IPS-15b (cell line): ENCODE results near the gene MRI1.

Experiments used
- H3K27me3 ChIP-seq: one replicate; pipeline ENCODE4 v1.6.1; 2013; ENCODE audit warnings: low read length; ENCODE audit not compliant: control insufficient read depth, insufficient read depth
- H3K36me3 ChIP-seq: one replicate; pipeline ENCODE4 v1.6.1; 2013; ENCODE audit warnings: low read length; ENCODE audit not compliant: control insufficient read depth, insufficient read depth
- H3K4me1 ChIP-seq: one replicate; pipeline ENCODE4 v1.6.1; 2013; ENCODE audit warnings: mild to moderate bottlenecking, low read length; ENCODE audit not compliant: control insufficient read depth, insufficient read depth
- H3K4me3 ChIP-seq: one replicate; pipeline ENCODE4 v1.5.1; 2013; ENCODE audit warnings: low read depth, low read length
- H3K9ac ChIP-seq: one replicate; pipeline ENCODE4 v1.6.1; 2013; ENCODE audit warnings: low read depth, mild to moderate bottlenecking, low read length
- H3K9me3 ChIP-seq: one replicate; pipeline ENCODE4 v1.6.1; 2013; ENCODE audit warnings: mild to moderate bottlenecking, low read length; ENCODE audit not compliant: control insufficient read depth, insufficient read depth

Gene MRI1

DNA sequence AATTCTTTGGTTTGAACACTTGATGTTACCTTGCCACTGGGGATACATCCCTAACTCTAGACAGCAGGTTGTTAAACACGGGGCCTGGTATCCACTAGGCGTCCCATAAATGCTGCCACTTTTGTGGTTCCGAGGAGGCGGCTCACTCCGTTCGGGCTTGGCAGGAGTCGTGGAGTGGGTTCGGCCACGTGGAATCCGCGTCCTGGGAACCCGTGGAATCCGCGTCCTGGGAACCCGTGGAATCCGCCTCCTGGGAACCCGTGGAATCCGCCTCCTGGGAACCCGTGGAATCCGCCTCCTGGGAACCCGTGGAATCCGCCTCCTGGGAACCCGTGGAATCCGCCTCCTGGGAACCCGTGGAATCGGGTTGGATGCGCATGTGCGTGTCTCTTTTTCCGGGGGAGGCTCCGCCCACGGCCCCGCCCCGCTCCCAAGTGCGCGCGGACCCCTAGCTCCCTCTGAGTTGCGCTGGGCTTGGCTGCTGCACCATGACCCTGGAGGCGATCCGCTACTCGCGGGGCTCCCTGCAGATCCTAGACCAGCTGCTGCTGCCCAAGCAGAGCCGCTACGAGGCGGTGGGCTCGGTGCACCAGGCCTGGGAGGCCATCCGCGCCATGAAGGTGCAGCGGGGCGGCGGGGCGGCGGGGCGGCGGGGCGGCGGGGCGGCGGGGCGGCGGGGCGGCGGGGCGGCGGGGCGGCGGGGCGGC lies at the start of gene MRI1:
MRI1 (plus strand) TSS at position 422 of the 707 bp plus-strand sequence; CDS start at position 489, 67 bp downstream.
- Histone ChIP-seq H3K9ac (no peak within 1 kb of the TSS), H3K4me3 (peak within 1 kb of the TSS; percentile 63), H3K36me3 (peaks cover 15% of the 10 kb centered on the region), H3K27me3 (no peaks in the 10 kb centered on the region), H3K9me3 (no peaks in the 10 kb centered on the region), H3K4me1 (no peaks in the 10 kb centered on the region)

DNA sequence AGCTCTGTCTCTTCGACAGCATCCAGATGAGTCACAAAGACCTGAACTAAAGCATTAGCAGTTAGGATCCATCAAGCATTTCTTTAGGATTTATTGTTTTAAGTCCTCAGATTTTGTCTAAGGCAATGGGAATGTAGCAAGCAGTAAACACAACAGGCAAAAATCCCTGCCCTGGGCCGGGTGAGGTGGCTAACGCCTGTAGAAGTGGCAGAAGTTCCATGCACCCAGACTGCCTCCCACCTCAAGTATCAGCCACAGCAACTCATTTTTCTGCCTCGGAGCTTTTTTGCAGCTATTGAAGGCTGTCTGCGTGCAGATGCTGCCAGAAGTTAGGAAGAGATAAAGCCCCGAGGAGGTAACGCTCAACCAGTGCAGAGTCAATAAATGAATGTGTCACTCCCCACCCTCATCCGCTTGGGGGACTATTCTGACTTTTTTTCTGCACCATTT lies 47.1 kb upstream of the MRI1 start:
- Histone ChIP-seq H3K9ac (no peak overlapping the region), H3K9me3 (no peaks in the 10 kb centered on the region), H3K36me3 (no peaks in the 10 kb centered on the region), H3K4me3 (no peak overlapping the region), H3K27me3 (no peaks in the 10 kb centered on the region), H3K4me1 (no peaks in the 10 kb centered on the region)

DNA sequence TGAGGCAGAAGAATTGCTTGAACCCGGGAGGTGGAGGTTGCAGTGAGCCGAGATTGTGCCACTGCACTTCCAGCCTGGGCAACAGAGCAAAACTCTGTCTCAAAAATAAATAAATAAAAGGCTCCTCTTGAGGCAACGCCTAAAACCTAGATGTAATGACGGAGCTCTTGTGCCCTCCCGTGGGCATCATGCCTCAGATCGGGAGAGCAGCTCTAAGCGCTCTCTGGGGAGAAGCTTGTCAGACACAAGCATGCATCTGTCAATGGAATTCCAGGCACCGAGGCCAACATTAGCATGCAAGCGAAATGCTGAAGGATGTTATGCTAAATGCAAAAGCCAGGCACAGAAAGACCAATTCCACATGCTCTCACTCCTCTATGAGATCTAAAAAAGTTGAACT lies 45.6 kb upstream of the MRI1 start:
- no peaks in the 10 kb centered on the region for H3K9me3 ChIP-seq
- no peak overlapping the region for H3K9ac ChIP-seq
- H3K4me3 ChIP-seq: no peak overlapping the region
- H3K4me1 ChIP-seq: no peaks in the 10 kb centered on the region
- no peaks in the 10 kb centered on the region for H3K36me3 ChIP-seq
- H3K27me3 ChIP-seq: no peaks in the 10 kb centered on the region

DNA sequence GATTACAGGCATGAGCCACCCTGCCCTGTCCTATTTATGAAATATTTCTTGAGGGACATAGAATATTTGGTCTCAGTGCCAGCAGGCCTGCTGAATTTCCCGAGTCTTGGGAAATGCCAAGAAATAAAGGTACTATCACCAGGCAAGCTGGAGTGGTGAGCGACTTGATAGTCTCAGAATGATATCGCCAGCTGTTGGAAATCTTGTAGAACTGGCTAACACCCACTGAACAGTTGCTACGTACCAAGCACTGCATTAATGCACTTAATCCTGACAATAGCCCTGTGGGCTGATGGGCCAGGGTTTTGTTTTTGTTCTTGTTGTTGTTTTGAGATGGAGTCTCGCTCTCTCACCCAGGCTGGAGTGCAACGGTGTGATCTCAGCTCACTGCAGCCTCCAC lies 42.2 kb upstream of the MRI1 start:
- Histone ChIP-seq H3K9ac (no peak overlapping the region), H3K4me1 (no peaks in the 10 kb centered on the region), H3K36me3 (no peaks in the 10 kb centered on the region), H3K27me3 (no peaks in the 10 kb centered on the region), H3K4me3 (no peak overlapping the region), H3K9me3 (no peaks in the 10 kb centered on the region)

DNA sequence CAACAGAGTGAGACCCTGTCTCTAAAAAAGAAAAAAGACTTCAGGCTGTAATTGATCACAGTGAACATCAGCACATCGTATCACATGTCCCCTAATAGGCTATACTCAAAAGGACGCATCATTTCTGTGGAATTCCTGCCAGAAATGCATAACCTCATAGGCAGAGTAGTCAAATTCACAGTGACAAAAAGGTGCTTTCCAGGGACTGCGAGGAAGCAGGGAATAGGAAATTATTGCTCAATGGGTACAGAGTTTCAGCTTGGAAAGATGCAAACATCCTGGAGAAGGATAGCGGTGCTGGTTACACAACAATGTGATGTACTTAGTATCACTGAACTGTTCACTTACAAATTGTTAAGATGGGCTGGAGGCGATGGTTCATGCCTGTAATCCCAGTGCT lies 41.1 kb upstream of the MRI1 start:
- Histone ChIP-seq H3K9ac (no peak overlapping the region), H3K4me3 (no peak overlapping the region), H3K36me3 (no peaks in the 10 kb centered on the region), H3K27me3 (no peaks in the 10 kb centered on the region), H3K4me1 (no peaks in the 10 kb centered on the region), H3K9me3 (no peaks in the 10 kb centered on the region)

DNA sequence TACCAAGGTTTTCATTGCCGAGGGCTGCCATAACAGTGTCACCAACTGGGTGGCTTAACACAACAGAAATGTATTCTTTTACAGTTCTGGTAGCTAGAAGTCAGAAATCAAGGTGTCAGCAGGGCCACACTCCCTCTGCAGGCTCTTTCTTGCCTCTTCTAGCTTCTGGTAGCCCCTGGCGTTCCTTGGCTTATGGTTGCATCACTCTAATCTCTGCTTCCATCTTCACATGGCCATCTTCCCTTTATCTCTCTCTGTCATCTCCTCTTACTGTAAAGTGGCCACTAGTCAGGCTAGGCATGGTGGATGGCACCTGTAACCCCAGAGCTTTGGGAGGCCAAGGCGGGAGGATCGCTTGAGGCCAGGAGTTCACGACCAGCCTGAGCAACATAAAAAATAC lies 38.0 kb upstream of the MRI1 start:
- Histone ChIP-seq H3K9me3 (no peaks in the 10 kb centered on the region), H3K9ac (no peak overlapping the region), H3K36me3 (no peaks in the 10 kb centered on the region), H3K4me1 (peaks cover 3% of the 10 kb centered on the region), H3K27me3 (no peaks in the 10 kb centered on the region), H3K4me3 (no peak overlapping the region)

DNA sequence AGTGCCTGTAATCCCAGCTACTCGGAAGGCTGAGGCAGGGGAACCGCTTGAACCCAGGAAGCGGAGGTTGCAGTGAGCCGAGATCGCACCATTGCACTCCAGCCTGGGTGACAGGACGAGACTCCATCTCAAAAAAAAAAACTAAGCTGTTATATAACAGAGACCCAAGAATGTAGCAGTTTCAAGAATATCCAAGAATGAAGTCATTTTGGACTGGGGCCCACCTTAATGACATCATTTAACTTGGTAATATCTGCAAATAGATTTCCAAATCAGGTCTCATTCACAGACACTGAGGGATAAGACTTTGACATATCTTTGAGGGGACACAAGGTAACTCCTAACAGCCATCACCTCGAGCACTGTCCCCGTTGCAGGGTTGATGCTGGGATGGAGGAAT lies 36.5 kb upstream of the MRI1 start:
- H3K4me3 ChIP-seq: no peak overlapping the region
- no peaks in the 10 kb centered on the region for H3K9me3 ChIP-seq
- H3K27me3 ChIP-seq: no peaks in the 10 kb centered on the region
- H3K4me1 ChIP-seq: peaks cover 3% of the 10 kb centered on the region
- no peaks in the 10 kb centered on the region for H3K36me3 ChIP-seq
- H3K9ac ChIP-seq: no peak overlapping the region

DNA sequence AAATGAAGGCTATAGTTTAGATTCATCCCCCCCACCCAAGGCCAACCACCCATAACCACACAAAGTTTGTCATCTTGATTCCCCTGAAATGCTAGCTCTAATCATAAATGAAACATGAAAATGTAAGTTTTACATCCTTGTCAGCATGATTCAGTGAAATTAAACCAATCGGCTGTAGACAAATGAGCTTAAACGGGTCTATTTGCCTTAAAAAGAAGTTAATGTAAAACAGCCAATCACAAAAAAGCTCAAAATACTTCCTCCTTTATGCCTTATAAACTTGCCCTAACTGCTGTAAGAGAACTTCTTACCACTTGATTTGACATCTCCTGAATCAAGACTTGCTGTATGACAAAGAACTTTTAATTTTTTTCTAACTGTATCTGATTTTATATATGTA lies 34.5 kb upstream of the MRI1 start:
- Histone ChIP-seq H3K4me3 (no peak overlapping the region), H3K4me1 (peaks cover 3% of the 10 kb centered on the region), H3K36me3 (no peaks in the 10 kb centered on the region), H3K9ac (no peak overlapping the region), H3K27me3 (no peaks in the 10 kb centered on the region), H3K9me3 (no peaks in the 10 kb centered on the region)

DNA sequence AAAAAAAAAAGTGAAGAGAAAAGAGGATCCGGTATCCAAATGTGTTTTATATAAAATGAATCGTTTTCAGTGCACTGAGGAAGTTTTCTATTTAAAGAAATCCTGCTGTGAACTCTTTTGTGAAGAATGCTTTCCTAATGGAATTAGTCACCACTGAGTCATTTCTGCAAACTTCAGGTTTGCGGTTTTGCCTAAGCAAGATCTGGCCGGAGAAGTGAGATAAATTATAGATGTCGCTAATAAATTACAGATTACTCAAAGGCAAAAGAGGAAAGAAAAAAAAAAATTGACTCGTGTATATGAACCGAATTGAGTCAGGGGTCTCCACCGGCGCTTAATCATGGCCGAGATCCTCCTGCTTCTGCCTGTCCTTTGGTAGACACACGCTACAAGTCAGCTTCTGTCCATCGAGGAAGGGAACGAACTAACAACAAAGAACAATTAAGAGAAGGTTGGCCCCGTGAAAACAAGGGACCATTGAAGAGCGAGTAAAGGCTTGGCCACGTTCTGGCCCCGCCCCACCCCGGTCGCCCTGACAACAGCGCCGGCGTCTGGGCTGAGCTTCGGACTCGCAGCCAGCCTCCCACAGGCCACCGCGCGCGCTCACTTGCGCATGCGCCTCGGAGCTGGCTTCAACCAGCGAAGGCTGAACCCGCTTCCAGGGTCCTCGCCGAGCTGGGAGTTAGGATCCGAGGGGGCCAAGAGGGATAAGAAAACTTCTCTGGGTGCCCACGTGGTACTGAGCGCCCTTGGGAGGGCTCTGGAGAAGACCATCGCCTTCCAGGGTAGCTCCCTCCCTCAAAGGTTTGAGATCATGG lies 33.0 kb upstream of the MRI1 start:
- no peaks in the 10 kb centered on the region for H3K27me3 ChIP-seq
- H3K36me3 ChIP-seq: no peaks in the 10 kb centered on the region
- H3K9me3 ChIP-seq: no peaks in the 10 kb centered on the region
- peak overlapping the region; percentile 88 for H3K4me3 ChIP-seq
- H3K4me1 ChIP-seq: peaks cover 3% of the 10 kb centered on the region
- H3K9ac ChIP-seq: peak overlapping the region; percentile 85

DNA sequence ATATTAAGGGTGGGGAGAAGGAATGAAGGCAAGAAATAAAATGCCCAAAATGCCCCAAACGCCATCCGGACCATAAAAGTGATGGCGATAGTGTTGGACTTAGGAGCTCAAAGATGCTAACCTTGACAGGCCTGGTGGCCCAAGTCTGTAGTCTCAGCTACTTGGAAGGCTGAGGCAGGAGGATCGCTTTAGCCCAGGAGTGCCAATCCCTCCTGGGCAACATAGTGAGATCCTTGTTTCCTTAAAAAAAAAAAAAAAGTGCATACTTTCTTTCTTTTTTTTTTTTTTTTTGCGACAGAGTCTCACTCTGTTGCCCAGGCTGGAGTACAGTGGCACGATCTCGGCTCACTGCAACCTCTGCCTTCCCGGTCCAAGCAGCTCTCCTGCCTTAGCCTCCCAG lies 32.0 kb upstream of the MRI1 start:
- Histone ChIP-seq H3K9ac (no peak overlapping the region), H3K9me3 (no peaks in the 10 kb centered on the region), H3K36me3 (no peaks in the 10 kb centered on the region), H3K4me3 (peak overlapping the region; percentile 88), H3K27me3 (no peaks in the 10 kb centered on the region), H3K4me1 (peaks cover 3% of the 10 kb centered on the region)

DNA sequence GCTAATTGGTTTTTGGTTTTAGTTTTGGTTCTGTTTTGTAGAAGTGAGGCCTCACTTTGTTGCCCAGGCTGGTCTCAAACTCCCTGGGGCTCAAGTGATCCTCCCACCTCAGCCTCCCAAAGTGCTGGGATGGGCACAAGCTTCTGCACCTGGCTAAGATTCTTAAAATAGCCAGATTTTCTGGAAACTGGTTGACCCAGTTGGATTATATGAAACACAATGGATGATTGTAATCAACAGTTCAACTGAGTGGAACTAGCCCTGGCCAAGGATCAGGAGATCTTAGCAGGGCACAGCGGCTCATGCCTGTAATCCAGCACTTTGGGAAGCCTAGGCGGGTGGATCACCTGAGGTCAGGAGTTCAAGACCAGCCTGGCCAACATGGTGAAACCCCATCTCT lies 29.6 kb upstream of the MRI1 start:
- H3K4me3 ChIP-seq: no peak overlapping the region
- peaks cover 2% of the 10 kb centered on the region for H3K4me1 ChIP-seq
- H3K27me3 ChIP-seq: no peaks in the 10 kb centered on the region
- no peaks in the 10 kb centered on the region for H3K36me3 ChIP-seq
- no peaks in the 10 kb centered on the region for H3K9me3 ChIP-seq
- no peak overlapping the region for H3K9ac ChIP-seq

DNA sequence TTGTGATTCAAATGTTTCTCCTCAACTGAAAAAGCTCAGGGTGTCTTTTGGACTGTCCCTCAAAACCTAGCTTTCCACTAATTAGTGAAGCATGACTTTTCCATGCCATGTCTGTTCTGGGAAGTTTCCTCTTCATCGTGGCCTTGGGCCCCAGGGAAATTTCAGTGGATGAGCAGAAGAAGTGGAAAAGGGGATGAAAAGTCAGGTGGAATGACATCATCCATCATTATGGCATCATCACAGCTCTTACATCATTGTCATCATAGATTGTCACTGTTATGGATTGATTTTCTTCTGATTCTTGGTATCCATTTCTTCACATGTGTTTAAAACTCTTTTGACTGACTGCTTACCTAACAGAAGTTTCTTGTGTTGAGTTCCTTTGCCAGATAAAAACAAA lies 26.2 kb upstream of the MRI1 start:
- Histone ChIP-seq H3K36me3 (no peaks in the 10 kb centered on the region), H3K9ac (no peak overlapping the region), H3K4me1 (peaks cover 2% of the 10 kb centered on the region), H3K4me3 (no peak overlapping the region), H3K9me3 (no peaks in the 10 kb centered on the region), H3K27me3 (no peaks in the 10 kb centered on the region)
